ENCODE measurements around the gene SLC5A3. TPM values are rescaled to one million over a fixed set of nuclear protein-coding genes. Genes with fewer than 3 reads are reported as not detected.

The SLC5A3 gene
- total RNA-seq, 1 donor from 2014 or later, result 24.1 TPM

DNA sequence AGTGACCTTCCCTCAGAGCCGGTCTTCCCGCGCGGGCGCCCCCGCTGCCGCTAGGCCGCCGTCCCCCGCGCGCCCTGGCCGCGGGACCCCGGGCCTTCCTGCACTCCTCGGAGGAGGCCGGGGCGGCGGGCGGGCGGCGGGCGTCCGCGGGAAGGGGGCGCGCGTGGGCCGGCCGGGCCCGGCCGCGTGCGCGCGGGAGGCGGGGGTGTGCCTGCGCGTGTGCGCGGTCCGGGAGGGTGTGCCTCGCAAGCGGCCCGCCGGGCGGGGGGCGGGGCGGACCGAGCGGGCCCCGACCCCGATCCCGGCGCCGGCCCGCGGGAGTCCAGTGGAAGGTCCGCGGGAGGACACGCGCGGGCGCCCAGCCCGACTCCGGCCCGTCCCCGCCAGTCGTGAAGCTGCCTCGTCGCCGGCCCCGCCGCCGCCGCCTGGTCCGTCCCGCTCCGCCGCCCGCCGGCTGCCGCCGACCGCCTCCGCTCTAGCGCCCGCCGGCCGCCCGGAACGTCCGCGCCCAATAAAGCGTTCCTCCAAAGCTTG, 438 bp downstream of the SLC5A3 start:
- TF ChIP-seq, protein P1, sequence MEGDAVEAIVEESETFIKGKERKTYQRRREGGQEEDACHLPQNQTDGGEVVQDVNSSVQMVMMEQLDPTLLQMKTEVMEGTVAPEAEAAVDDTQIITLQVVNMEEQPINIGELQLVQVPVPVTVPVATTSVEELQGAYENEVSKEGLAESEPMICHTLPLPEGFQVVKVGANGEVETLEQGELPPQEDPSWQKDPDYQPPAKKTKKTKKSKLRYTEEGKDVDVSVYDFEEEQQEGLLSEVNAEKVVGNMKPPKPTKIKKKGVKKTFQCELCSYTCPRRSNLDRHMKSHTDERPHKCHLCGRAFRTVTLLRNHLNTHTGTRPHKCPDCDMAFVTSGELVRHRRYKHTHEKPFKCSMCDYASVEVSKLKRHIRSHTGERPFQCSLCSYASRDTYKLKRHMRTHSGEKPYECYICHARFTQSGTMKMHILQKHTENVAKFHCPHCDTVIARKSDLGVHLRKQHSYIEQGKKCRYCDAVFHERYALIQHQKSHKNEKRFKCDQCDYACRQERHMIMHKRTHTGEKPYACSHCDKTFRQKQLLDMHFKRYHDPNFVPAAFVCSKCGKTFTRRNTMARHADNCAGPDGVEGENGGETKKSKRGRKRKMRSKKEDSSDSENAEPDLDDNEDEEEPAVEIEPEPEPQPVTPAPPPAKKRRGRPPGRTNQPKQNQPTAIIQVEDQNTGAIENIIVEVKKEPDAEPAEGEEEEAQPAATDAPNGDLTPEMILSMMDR (IDR thresholded peaks at IDR 0.05), result no peak
- intact Hi-C loops (cut with DNase I), result no loop called here
- H3K36me3 ChIP-seq, result no peaks in the 10 kb centered on the region
- no peaks in the 10 kb centered on the region for H3K9me3 ChIP-seq
- H3K4me1 ChIP-seq, result peaks cover 20% of the 10 kb centered on the region
- H3K27ac ChIP-seq, result peak overlapping the region; percentile 73
- peak overlapping the region; percentile 62 for H3K4me3 ChIP-seq
- no peaks in the 10 kb centered on the region for H3K27me3 ChIP-seq
- DNase-seq, result peak; percentile 79
- ATAC-seq, result peak; percentile 57

DNA sequence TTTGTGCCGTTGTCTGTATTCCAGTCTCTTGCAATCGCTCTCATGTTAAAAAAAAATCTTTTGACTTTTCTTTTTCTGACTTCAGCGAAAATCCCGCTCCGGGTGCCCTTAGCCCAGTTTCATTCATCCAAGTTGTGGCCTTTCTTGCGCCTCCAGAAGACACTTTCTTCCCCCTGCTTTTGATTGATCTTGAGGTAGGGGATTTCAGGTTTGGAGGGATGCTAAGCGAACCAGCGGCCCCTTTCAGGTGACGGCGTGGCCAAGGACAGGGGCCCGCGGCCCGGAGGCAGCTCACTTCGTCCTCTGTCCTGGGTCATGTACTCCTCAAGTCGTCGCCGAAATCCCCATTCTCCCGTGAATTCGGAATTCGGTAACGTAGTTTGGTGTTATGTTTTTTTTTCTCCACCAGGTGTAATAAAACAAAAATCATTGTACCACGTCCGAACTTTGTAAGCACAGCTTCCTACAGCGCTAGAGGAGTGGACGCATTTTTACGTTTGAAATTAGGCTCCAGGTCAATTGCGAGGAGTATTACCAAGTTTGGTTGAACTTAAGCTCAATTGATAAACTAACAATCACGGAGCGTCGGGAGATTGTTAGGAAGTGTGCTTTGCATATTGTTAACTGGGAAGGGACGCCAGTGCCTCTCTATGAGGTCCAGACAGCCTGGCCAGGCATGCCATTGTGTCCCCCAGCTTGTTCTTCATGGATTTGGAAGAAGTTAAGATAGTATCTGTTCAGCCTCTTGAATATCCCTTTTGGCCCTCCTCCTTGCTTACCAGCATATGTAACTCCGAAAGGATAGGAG, 1.1 kb downstream of the SLC5A3 start:
- intact Hi-C loops (cut with DNase I), result no loop called here
- DNase-seq (no peak), ATAC-seq (no peak)
- Histone ChIP-seq H3K4me3 (peak overlapping the region; percentile 62), H3K4me1 (peaks cover 26% of the 10 kb centered on the region), H3K36me3 (no peaks in the 10 kb centered on the region), H3K27me3 (no peaks in the 10 kb centered on the region), H3K27ac (peak overlapping the region; percentile 48), H3K9me3 (no peaks in the 10 kb centered on the region)
- TF ChIP-seq, protein P1 (IDR thresholded peaks at IDR 0.05), result no peak

GRCh38 chr21:34075091-34075425, 1.7 kb downstream of the SLC5A3 start:
- intact Hi-C loops (cut with DNase I), result no loop called here
- peak overlapping the region; percentile 51 for H3K27ac ChIP-seq

GRCh38 chr21:34075760-34076660, 2.6 kb downstream of the SLC5A3 start:
- DNase-seq, result no peak
- Histone ChIP-seq H3K27ac (peak overlapping the region; percentile 51), H3K4me1 (peaks cover 35% of the 10 kb centered on the region), H3K36me3 (no peaks in the 10 kb centered on the region), H3K9me3 (no peaks in the 10 kb centered on the region), H3K4me3 (peak overlapping the region; percentile 62), H3K27me3 (no peaks in the 10 kb centered on the region)
- intact Hi-C loops (cut with DNase I), result no loop called here
- ATAC-seq, result no peak
- TF ChIP-seq, protein P1 (IDR thresholded peaks at IDR 0.05), result no peak

More at GRCh38 chr21:34075091-34075425, 1.7 kb downstream of the SLC5A3 start:
- Histone ChIP-seq H3K36me3 (no peaks in the 10 kb centered on the region), H3K27me3 (no peaks in the 10 kb centered on the region), H3K4me3 (peak overlapping the region; percentile 62), H3K4me1 (peaks cover 32% of the 10 kb centered on the region), H3K9me3 (no peaks in the 10 kb centered on the region)
- no peak for ATAC-seq
- no peak for DNase-seq
- TF ChIP-seq, protein P1 (IDR thresholded peaks at IDR 0.05), result no peak

DNA sequence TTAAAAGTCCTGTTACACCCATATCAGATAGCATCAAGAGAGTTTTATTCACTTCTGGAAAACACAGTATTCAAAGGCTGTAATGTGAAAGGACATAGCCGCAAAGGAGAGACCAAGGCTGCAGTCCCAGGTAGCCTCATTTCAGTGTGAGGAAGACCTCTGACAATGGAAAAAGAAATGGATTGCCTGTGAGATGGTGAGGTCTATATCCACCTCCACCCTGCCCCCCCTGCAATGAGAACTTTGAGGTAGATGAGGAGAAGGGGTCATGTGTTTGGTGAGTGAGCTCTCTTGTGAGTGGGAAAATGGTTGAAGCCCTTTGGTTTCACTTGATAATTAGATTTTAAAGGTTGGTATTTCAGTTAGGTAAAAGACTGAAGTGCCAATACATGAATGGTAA, 3.5 kb downstream of the SLC5A3 start:
- Histone ChIP-seq H3K4me1 (peaks cover 35% of the 10 kb centered on the region), H3K27me3 (no peaks in the 10 kb centered on the region), H3K27ac (no peak overlapping the region), H3K9me3 (no peaks in the 10 kb centered on the region), H3K4me3 (no peak overlapping the region), H3K36me3 (no peaks in the 10 kb centered on the region)
- TF ChIP-seq, protein P1 (IDR thresholded peaks at IDR 0.05), result no peak
- DNase-seq (no peak), ATAC-seq (no peak)
- intact Hi-C loops (cut with DNase I), result no loop called here
